GM12878 (cell line): ENCODE data around the gene AP1B1. TPM values are rescaled to one million over a fixed set of nuclear protein-coding genes. Genes with fewer than 3 reads are reported as not detected.

ENCODE experiments used
- EED ChIP-seq: sonication (generic); IDR thresholded peaks from 2 replicates; pipeline ENCODE4 v1.6.1; 2016; ENCODE audit warnings: antibody characterized with exemption, low read depth
- GATAD2B ChIP-seq: fragments of 450-650 bp; conservative IDR thresholded peaks from 2 replicates; pipeline ENCODE4 v1.6.1; 2017; ENCODE audit warnings: low read depth, mild to moderate bottlenecking, moderate library complexity
- MTA3 ChIP-seq: IDR thresholded peaks from 2 replicates; pipeline ENCODE4 v1.6.1; 2012; ENCODE audit warnings: low read length, inconsistent platforms, borderline replicate concordance
- NR2C1 ChIP-seq: fragments of 450-650 bp; IDR thresholded peaks from 2 replicates; pipeline ENCODE4 v1.6.1; 2017; ENCODE audit warnings: antibody characterized with exemption, mild to moderate bottlenecking, moderate library complexity
- POU2F2 ChIP-seq: IDR thresholded peaks from 3 replicates; pipeline ENCODE4 v1.6.1; 2011; ENCODE audit warnings: low read depth, mild to moderate bottlenecking, low read length, borderline replicate concordance
- ZNF207 ChIP-seq: fragments of 450-650 bp; IDR thresholded peaks from 2 replicates; pipeline ENCODE4 v1.6.1; 2014; ENCODE audit warnings: antibody characterized with exemption, mild to moderate bottlenecking, borderline replicate concordance
- polyA plus RNA-seq, 11 experiments: library from polyadenylated mRNA; depleted of rRNA in 4 of 11; unstranded in 6 of 11; stranded (reverse) in 5 of 11; fragments of >200 nt; fragmentation: Nextera tagmentation in 4 of 11; fragmentation: Illumina TruSeq in 1 of 11; extraction: Ambion mirVana in 4 of 11; extraction: Trizol in 1 of 11; gene quantifications; 1 replicate in 1 of 11; 2 replicates in 10 of 11; pipeline versions ENCODE4 v1.2.1 to v1.2.3, GENCODE V29; 2011 to 2016; ENCODE audit warnings: inconsistent platforms in 2 of 11, missing spikeins in 2 of 11, low read depth in 1 of 11
- total RNA-seq, 4 experiments: library from RNA; depleted of rRNA in 3 of 4; stranded (reverse); fragments of >200 nt in 3 of 4; fragmentation: Illumina TruSeq in 1 of 4; extraction: Trizol in 1 of 4; gene quantifications; 2 replicates each; pipeline versions ENCODE4 v1.2.1 to v1.2.3, GENCODE V29; 2013 to 2021
- TF ChIP-seq, protein P1 (sequence below): fragments of 450-650 bp; formaldehyde crosslinking; IDR thresholded peaks from 2 replicates; pipeline ENCODE4 v1.4.0; 2022; ENCODE audit warnings: mild to moderate bottlenecking, moderate library complexity
- TF ChIP-seq, protein P2 (sequence below): fragments of 450-650 bp; formaldehyde crosslinking; IDR thresholded peaks from 2 replicates; pipeline ENCODE4 v1.4.0; 2020; ENCODE audit warnings: mild to moderate bottlenecking, moderate library complexity
- TF ChIP-seq, protein P3 (sequence below): IDR thresholded peaks from 2 replicates; pipeline ENCODE4 v1.6.1; 2011; ENCODE audit warnings: borderline replicate concordance, low read depth, mild to moderate bottlenecking, moderate library complexity, low read length; ENCODE audit not compliant: insufficient read depth, poor library complexity, severe bottlenecking

AP1B1 gene
- total and polyA plus RNA-seq, 10 of the 15 experiments (the other 5 are each of a cell fraction or from before 2014, with no cell fraction given): 2.1 to 98.6 (median 57.8) TPM

DNA sequence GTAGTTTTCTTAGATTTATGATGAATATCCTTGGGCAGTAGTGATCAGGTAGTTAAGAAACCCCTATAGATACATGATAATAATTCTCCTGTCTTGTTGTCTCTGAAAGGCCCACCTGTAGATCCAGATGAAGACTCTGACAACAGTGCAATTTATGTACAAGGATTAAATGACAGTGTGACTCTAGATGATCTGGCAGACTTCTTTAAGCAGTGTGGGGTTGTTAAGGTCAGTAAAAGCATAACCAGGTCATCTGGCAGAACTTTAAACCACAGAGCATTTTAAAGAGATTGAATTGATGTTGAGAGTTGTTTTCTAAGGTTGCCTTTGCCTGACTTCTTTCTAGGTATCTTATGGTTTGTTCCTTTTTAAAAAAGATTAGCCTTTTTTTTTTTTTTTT is 96.0 kb downstream of the AP1B1 start (continued):
- TF ChIP-seq, protein P1, sequence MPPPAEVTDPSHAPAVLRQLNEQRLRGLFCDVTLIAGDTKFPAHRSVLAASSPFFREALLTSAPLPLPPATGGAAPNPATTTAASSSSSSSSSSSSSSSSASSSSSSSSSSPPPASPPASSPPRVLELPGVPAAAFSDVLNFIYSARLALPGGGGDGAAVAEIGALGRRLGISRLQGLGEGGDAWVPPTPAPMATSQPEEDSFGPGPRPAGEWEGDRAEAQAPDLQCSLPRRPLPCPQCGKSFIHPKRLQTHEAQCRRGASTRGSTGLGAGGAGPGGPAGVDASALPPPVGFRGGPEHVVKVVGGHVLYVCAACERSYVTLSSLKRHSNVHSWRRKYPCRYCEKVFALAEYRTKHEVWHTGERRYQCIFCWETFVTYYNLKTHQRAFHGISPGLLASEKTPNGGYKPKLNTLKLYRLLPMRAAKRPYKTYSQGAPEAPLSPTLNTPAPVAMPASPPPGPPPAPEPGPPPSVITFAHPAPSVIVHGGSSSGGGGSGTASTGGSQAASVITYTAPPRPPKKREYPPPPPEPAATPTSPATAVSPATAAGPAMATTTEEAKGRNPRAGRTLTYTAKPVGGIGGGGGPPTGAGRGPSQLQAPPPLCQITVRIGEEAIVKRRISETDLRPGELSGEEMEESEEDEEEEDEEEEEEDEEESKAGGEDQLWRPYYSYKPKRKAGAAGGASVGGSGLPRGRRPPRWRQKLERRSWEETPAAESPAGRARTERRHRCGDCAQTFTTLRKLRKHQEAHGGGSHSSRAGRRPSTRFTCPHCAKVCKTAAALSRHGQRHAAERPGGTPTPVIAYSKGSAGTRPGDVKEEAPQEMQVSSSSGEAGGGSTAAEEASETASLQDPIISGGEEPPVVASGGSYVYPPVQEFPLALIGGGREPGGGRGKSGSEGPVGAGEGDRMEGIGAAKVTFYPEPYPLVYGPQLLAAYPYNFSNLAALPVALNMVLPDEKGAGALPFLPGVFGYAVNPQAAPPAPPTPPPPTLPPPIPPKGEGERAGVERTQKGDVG (CRISPR knock-in tag): no peak
- TF ChIP-seq MTA3 (no peak), POU2F2 (no peak), ZNF207 (no peak), EED (no peak), NR2C1 (no peak), GATAD2B (no peak)
- TF ChIP-seq, protein P2, sequence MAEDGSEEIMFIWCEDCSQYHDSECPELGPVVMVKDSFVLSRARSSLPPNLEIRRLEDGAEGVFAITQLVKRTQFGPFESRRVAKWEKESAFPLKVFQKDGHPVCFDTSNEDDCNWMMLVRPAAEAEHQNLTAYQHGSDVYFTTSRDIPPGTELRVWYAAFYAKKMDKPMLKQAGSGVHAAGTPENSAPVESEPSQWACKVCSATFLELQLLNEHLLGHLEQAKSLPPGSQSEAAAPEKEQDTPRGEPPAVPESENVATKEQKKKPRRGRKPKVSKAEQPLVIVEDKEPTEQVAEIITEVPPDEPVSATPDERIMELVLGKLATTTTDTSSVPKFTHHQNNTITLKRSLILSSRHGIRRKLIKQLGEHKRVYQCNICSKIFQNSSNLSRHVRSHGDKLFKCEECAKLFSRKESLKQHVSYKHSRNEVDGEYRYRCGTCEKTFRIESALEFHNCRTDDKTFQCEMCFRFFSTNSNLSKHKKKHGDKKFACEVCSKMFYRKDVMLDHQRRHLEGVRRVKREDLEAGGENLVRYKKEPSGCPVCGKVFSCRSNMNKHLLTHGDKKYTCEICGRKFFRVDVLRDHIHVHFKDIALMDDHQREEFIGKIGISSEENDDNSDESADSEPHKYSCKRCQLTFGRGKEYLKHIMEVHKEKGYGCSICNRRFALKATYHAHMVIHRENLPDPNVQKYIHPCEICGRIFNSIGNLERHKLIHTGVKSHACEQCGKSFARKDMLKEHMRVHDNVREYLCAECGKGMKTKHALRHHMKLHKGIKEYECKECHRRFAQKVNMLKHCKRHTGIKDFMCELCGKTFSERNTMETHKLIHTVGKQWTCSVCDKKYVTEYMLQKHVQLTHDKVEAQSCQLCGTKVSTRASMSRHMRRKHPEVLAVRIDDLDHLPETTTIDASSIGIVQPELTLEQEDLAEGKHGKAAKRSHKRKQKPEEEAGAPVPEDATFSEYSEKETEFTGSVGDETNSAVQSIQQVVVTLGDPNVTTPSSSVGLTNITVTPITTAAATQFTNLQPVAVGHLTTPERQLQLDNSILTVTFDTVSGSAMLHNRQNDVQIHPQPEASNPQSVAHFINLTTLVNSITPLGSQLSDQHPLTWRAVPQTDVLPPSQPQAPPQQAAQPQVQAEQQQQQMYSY (CRISPR knock-in tag): no peak
- TF ChIP-seq, protein P3, sequence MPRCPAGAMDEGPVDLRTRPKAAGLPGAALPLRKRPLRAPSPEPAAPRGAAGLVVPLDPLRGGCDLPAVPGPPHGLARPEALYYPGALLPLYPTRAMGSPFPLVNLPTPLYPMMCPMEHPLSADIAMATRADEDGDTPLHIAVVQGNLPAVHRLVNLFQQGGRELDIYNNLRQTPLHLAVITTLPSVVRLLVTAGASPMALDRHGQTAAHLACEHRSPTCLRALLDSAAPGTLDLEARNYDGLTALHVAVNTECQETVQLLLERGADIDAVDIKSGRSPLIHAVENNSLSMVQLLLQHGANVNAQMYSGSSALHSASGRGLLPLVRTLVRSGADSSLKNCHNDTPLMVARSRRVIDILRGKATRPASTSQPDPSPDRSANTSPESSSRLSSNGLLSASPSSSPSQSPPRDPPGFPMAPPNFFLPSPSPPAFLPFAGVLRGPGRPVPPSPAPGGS: no peak
